H9 (cell line): Measurements from ENCODE around the gene C15orf61. TPM values are rescaled to one million over a fixed set of nuclear protein-coding genes. Genes with fewer than 3 reads are reported as not detected.

Source experiments
- DNase-seq: peaks from one replicate; pipeline ENCODE4 v3.0.0-alpha.2; 2017
- H2AFZ ChIP-seq: one replicate; pipeline ENCODE4 v1.6.1; 2013; ENCODE audit warnings: mild to moderate bottlenecking, low read length, control low read depth, moderate library complexity
- H2AK5ac ChIP-seq: 2 replicates; pipeline ENCODE4 v1.6.1; 2013; ENCODE audit warnings: low read length, control low read depth, mixed read lengths; ENCODE audit not compliant: insufficient read length
- H2BK120ac ChIP-seq: one replicate; pipeline ENCODE4 v1.6.1; 2013; ENCODE audit warnings: low read depth, mild to moderate bottlenecking, low read length, control low read depth, inconsistent platforms; ENCODE audit not compliant: poor library complexity, severe bottlenecking
- H2BK12ac ChIP-seq: 2 replicates; pipeline ENCODE4 v1.6.1; 2013; ENCODE audit warnings: low read length, control low read depth, mixed read lengths, low read depth; ENCODE audit not compliant: insufficient read length
- H2BK15ac ChIP-seq: 2 replicates; pipeline ENCODE4 v1.6.1; 2013; ENCODE audit warnings: low read depth, low read length, control low read depth
- H2BK20ac ChIP-seq: one replicate; pipeline ENCODE4 v1.6.1; 2013; ENCODE audit warnings: low read depth, mild to moderate bottlenecking, low read length, control low read depth, inconsistent platforms; ENCODE audit not compliant: poor library complexity, severe bottlenecking
- H2BK5ac ChIP-seq: 2 replicates; pipeline ENCODE4 v1.6.1; 2013; ENCODE audit warnings: low read length, control low read depth, mixed read lengths; ENCODE audit not compliant: insufficient read length
- H3K14ac ChIP-seq: 2 replicates; pipeline ENCODE4 v1.6.1; 2013; ENCODE audit warnings: low read length, control low read depth; ENCODE audit not compliant: insufficient read depth
- H3K18ac ChIP-seq: 2 replicates; pipeline ENCODE4 v1.6.1; 2013; ENCODE audit warnings: low read depth, mild to moderate bottlenecking, mixed read lengths, low read length, control low read depth; ENCODE audit not compliant: insufficient read length
- H3K23ac ChIP-seq: 2 replicates; pipeline ENCODE4 v1.6.1; 2013; ENCODE audit warnings: low read length, control low read depth, mixed read lengths, low read depth; ENCODE audit not compliant: insufficient read length
- H3K23me2 ChIP-seq: 2 replicates; pipeline ENCODE4 v1.6.1; 2013; ENCODE audit warnings: low read depth, mild to moderate bottlenecking, mixed read lengths, low read length, control low read depth; ENCODE audit not compliant: insufficient read length, poor library complexity, severe bottlenecking
- H3K27ac ChIP-seq: 2 replicates; pipeline ENCODE4 v1.5.1; 2013; ENCODE audit warnings: low read length, control low read depth, mixed read lengths, low read depth; ENCODE audit not compliant: insufficient read length
- H3K27me3 ChIP-seq: 2 replicates; pipeline ENCODE4 v1.6.1; 2013; ENCODE audit warnings: low read length, control low read depth, inconsistent platforms; ENCODE audit not compliant: insufficient read depth
- H3K4ac ChIP-seq: 2 replicates; pipeline ENCODE4 v1.6.1; 2013; ENCODE audit warnings: low read depth, mild to moderate bottlenecking, control low read depth, inconsistent platforms, low read length, moderate library complexity
- H3K4me1 ChIP-seq: 2 replicates; pipeline ENCODE4 v1.6.1; 2013; ENCODE audit warnings: low read length, control low read depth, inconsistent platforms; ENCODE audit not compliant: insufficient read depth
- H3K4me2 ChIP-seq: 2 replicates; pipeline ENCODE4 v1.6.1; 2013; ENCODE audit warnings: low read length, control low read depth, mixed read lengths; ENCODE audit not compliant: insufficient read length, insufficient read depth
- H3K56ac ChIP-seq: 2 replicates; pipeline ENCODE4 v1.6.1; 2013; ENCODE audit warnings: low read depth, mild to moderate bottlenecking, mixed read lengths, low read length, control low read depth; ENCODE audit not compliant: insufficient read length
- H3K79me1 ChIP-seq: 2 replicates; pipeline ENCODE4 v1.6.1; 2013; ENCODE audit warnings: low read depth, mild to moderate bottlenecking, moderate library complexity, low read length, control low read depth, inconsistent platforms; ENCODE audit not compliant: insufficient read depth, poor library complexity, severe bottlenecking
- H3K79me2 ChIP-seq: 2 replicates; pipeline ENCODE4 v1.6.1; 2013; ENCODE audit warnings: low read length, control low read depth, inconsistent platforms; ENCODE audit not compliant: insufficient read depth
- H3K9ac ChIP-seq: 2 replicates; pipeline ENCODE4 v1.6.1; 2013; ENCODE audit warnings: low read length, control low read depth, mixed read lengths; ENCODE audit not compliant: insufficient read length; ENCODE audit errors: extremely low read depth
- H3K9me3 ChIP-seq: one replicate; pipeline ENCODE4 v1.6.1; 2013; ENCODE audit warnings: low read depth, low read length, inconsistent platforms; ENCODE audit not compliant: control insufficient read depth
- H3T11ph ChIP-seq: one replicate; pipeline ENCODE4 v1.6.1; 2013; ENCODE audit warnings: mild to moderate bottlenecking, low read length, control low read depth, inconsistent platforms
- H4K20me1 ChIP-seq: one replicate; pipeline ENCODE4 v1.6.1; 2013; ENCODE audit not compliant: control insufficient read depth, insufficient read length, insufficient read depth
- H4K5ac ChIP-seq: 2 replicates; pipeline ENCODE4 v1.6.1; 2013; ENCODE audit warnings: low read depth, mild to moderate bottlenecking, mixed read lengths, low read length, control low read depth; ENCODE audit not compliant: insufficient read length
- H4K8ac ChIP-seq: replicated peaks from 2 replicates; pipeline ENCODE4 v1.6.1; 2013; ENCODE audit warnings: low read length, control low read depth, mixed read lengths, low read depth; ENCODE audit not compliant: insufficient read length
- H4K91ac ChIP-seq: 2 replicates; pipeline ENCODE4 v1.6.1; 2013; ENCODE audit warnings: low read depth, mild to moderate bottlenecking, moderate library complexity, mixed read lengths, low read length, control low read depth; ENCODE audit not compliant: insufficient read length
- H3K27ac Mint-ChIP-seq, 3 experiments: 2 replicates in 2 of 3; 3 replicates in 1 of 3; pipeline ENCODE4 v1.8.0; 2020 to 2021; ENCODE audit warnings: mixed read lengths in 3 of 3, mild to moderate bottlenecking in 1 of 3, moderate library complexity in 1 of 3
- H3K27me3 Mint-ChIP-seq: 2 replicates; pipeline ENCODE4 v1.8.0; 2021; ENCODE audit warnings: low read depth, mild to moderate bottlenecking, moderate library complexity, mixed read lengths
- H3K36me3 Mint-ChIP-seq, 3 experiments: 2 replicates in 2 of 3; 3 replicates in 1 of 3; pipeline ENCODE4 v1.8.0; 2020 to 2021; ENCODE audit warnings: low read depth in 3 of 3, mixed read lengths in 3 of 3; ENCODE audit not compliant: insufficient read depth in 1 of 3
- H3K4me1 Mint-ChIP-seq, 2 experiments: 2 replicates each; pipeline ENCODE4 v1.8.0; 2020; ENCODE audit warnings: mixed read lengths in 2 of 2
- H3K4me3 Mint-ChIP-seq, 2 experiments: 2 replicates in 1 of 2; 3 replicates in 1 of 2; pipeline ENCODE4 v1.8.0; 2020 to 2021; ENCODE audit warnings: mild to moderate bottlenecking in 2 of 2, mixed read lengths in 2 of 2, moderate library complexity in 1 of 2
- H3K9me3 Mint-ChIP-seq, 2 experiments: 2 replicates in 1 of 2; 3 replicates in 1 of 2; pipeline ENCODE4 v1.8.0; 2020; ENCODE audit warnings: mild to moderate bottlenecking in 2 of 2, mixed read lengths in 2 of 2, moderate library complexity in 1 of 2
- CTCF ChIP-seq: fragments of 200-600 bp; sonication (generic); conservative IDR thresholded peaks from 3 replicates; pipeline ENCODE4 v1.8.0; 2021; ENCODE audit warnings: antibody characterized with exemption, mild to moderate bottlenecking
- WGBS: extraction: QIAGEN DNeasy Blood & Tissue Kit; methylation state at CpG from one replicate; pipeline ENCODE4 v1.1.7; 2013; ENCODE audit warnings: missing lambda C conversion rate, low lambda C conversion rate, mixed read lengths; ENCODE audit not compliant: insufficient read length; ENCODE audit errors: extremely low coverage; 5-methylcytosine and 5-hydroxymethylcytosine counted together
- total RNA-seq: library from RNA; stranded (reverse); gene quantifications from 2 replicates; pipeline ENCODE4 v1.2.1, GENCODE V29; 2021

Gene C15orf61
- total RNA-seq, 1 experiment from 2014 or later: 2.6 TPM

DNA sequence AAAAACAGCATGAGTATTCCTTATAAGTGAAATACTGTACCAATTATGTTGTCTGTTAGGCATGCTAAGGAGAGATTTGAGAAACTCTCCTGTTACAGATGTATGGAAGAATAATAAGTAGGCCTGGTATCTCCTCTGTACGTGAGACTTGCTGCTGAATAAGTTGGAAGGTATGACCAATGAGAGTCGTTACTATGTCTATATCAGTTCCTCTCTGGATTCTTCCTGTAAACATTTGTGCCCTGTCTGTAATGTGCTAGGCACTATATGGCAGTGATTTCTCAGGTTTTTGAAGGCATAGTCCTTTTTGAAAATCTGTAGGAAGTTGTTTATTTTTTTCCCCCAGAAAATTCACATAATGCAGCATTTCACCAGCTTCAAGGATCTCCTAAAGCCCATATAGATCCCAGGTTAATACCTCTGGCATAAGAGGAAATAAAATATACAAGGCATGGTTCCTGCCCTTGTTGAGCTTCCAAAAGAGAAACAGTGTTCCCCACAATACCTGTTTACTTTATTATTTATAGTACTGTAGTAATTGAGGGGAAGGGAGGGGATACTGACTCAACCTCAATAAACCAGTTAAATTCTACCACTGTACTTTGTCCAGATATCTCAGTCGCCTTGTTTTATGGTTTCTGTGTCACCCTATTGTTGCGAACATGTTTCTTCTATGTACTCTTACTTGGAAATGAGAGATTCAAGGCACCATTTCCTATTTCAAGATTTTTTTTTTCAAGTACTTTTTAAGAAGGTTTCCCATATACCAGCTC lies 50.1 kb downstream of the C15orf61 start:
- Histone ChIP-seq H2BK20ac (no peak overlapping the region), H3K23ac (no peak overlapping the region), H3K27ac (no peak overlapping the region), H2BK15ac (no peak overlapping the region), H3K4me1 (no peaks in the 10 kb centered on the region; the same call in none of the 2 replicates), H2AFZ (no peak overlapping the region), H3K18ac (no peak overlapping the region), H2BK120ac (no peak overlapping the region), H3K27me3 (no peaks in the 10 kb centered on the region), H3K79me1 (no peaks in the 10 kb centered on the region), H3K56ac (no peak overlapping the region), H2AK5ac (no peak overlapping the region), H3K14ac (no peak overlapping the region), H3K79me2 (no peaks in the 10 kb centered on the region), H3K23me2 (no peaks in the 10 kb centered on the region), H2BK5ac (no peak overlapping the region), H4K20me1 (no peaks in the 10 kb centered on the region), H3T11ph (no peak overlapping the region), H4K5ac (no peak overlapping the region), H2BK12ac (no peak overlapping the region), H3K4ac (no peak overlapping the region), H4K8ac (no peak overlapping the region), H3K4me2 (no peak overlapping the region), H4K91ac (no peak overlapping the region), H3K9ac (no peak overlapping the region), H3K9me3 (no peaks in the 10 kb centered on the region)
- Mint-ChIP-seq H3K4me3 (no peak overlapping the region), H3K27ac (no peak overlapping the region), H3K27me3 (no peaks in the 10 kb centered on the region), H3K9me3 (no peaks in the 10 kb centered on the region), H3K36me3 (no peaks in the 10 kb centered on the region), H3K4me1 (peaks cover 8 to 14% of the 10 kb centered on the region in 2 experiments)
- no CpG with 5 or more reads among the region's 4 CpGs for WGBS
- DNase-seq: no peak
- no peak for TF ChIP-seq CTCF
